Loucy (cell line): ENCODE results near the gene TBCD.

Experiments used
- EZH2phosphoT487 ChIP-seq: fragments of 200-600 bp; IDR thresholded peaks from 2 replicates; pipeline ENCODE4 v1.6.1; 2018; ENCODE audit warnings: antibody characterized with exemption, mild to moderate bottlenecking, moderate library complexity, borderline replicate concordance
- TF ChIP-seq, protein P1 (sequence below): fragments of 200-600 bp; sonication (generic); conservative IDR thresholded peaks from 2 replicates; pipeline ENCODE4 v1.5.1; 2014; ENCODE audit warnings: mild to moderate bottlenecking, antibody characterized with exemption, low read length

DNA sequence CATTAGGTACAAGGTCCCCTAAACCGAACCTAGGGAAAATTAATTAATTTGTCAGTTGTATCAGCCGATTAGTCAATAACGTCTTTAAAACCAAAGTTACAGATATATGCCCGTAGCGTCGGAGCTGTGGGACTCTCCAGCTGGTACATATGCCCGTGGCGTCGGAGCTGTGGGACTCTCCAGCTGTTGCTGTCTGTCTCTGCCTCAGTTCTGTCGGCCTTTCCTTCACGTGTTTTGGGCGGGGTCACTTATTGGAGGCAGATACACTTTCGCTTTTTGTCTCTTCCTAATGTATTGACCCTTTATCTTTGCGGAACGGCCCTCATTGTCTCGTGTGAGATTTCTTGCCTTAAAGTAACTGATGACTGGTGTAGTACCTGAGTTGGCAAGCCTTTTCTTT, 150.0 kb downstream of the TBCD start:
- TF ChIP-seq, protein P1, sequence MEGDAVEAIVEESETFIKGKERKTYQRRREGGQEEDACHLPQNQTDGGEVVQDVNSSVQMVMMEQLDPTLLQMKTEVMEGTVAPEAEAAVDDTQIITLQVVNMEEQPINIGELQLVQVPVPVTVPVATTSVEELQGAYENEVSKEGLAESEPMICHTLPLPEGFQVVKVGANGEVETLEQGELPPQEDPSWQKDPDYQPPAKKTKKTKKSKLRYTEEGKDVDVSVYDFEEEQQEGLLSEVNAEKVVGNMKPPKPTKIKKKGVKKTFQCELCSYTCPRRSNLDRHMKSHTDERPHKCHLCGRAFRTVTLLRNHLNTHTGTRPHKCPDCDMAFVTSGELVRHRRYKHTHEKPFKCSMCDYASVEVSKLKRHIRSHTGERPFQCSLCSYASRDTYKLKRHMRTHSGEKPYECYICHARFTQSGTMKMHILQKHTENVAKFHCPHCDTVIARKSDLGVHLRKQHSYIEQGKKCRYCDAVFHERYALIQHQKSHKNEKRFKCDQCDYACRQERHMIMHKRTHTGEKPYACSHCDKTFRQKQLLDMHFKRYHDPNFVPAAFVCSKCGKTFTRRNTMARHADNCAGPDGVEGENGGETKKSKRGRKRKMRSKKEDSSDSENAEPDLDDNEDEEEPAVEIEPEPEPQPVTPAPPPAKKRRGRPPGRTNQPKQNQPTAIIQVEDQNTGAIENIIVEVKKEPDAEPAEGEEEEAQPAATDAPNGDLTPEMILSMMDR, result no peak
- TF ChIP-seq EZH2phosphoT487, result no peak
